HUES64 (cell line): Measurements from ENCODE around the gene PUS10.
"Not testable (repeated sequence)": the region's sequence is repeated elsewhere in the genome, so short reads cannot be mapped to it uniquely, and the experiment has no call there.

Experiments
- H3K27ac ChIP-seq: 2 replicates; pipeline ENCODE4 v1.7.0; 2013; ENCODE audit warnings: low read depth, low read length, inconsistent platforms
- H3K27me3 ChIP-seq: 2 replicates; pipeline ENCODE4 v1.6.1; 2013; ENCODE audit warnings: mild to moderate bottlenecking, low read length; ENCODE audit not compliant: insufficient read depth
- H3K36me3 ChIP-seq: 2 replicates; pipeline ENCODE4 v1.6.1; 2013; ENCODE audit warnings: mild to moderate bottlenecking, low read length; ENCODE audit not compliant: insufficient read depth
- H3K4me1 ChIP-seq: 2 replicates; pipeline ENCODE4 v1.6.1; 2013; ENCODE audit warnings: mild to moderate bottlenecking, low read length, moderate library complexity; ENCODE audit not compliant: insufficient read depth
- H3K4me3 ChIP-seq: 2 replicates; pipeline ENCODE4 v1.5.1; 2013; ENCODE audit warnings: mild to moderate bottlenecking, low read length, moderate library complexity
- H3K9ac ChIP-seq: 2 replicates; pipeline ENCODE4 v1.6.1; 2013; ENCODE audit warnings: mild to moderate bottlenecking, low read depth, low read length
- H3K9me3 ChIP-seq: 2 replicates; pipeline ENCODE4 v1.6.1; 2013; ENCODE audit warnings: low read depth, low read length; ENCODE audit not compliant: insufficient read depth
- WGBS: fragments of 150-250, 120-280 bp; methylation state at CpG from one replicate; pipeline ENCODE4 v1.1.7; 2013; ENCODE audit warnings: missing lambda C conversion rate; 5-methylcytosine and 5-hydroxymethylcytosine counted together

Gene PUS10

DNA sequence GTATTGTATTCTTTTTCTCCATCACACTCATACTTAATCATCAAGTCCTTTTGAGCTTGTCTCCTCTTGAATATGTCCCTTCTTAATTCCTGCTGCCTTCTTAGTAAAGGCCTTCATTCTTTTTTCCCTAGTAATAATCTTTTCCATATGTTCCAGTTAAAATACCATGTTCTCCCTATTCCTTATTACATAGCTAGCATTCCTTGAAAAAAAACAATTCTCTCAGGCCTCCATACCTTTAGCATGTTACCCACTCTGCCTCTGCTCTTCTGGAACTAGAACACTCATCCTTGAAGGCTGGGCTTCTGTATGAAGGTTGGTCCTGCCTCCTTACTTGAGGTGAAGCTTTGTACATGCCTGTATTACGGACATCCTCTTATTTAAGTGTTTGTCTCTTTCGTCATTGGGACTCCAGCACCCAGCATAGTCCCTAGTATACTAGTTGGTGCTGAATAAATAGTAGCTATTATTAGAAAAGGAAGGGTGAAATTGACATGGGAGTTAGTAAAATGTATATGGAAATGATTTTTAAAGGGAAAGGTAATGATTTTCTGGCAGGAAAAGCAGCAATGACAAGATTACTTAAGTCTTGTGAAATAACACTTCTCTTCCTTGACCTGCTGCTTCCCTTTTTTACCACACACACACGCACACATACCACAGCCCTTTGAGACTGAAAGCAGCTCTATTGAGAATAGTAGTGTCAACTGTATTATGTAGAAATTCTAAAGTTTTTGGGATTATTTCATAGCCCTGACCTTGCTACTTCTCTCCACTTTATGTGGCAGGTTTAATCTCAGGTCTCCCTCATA, 91.1 kb downstream of the PUS10 start:
- Histone ChIP-seq H3K27me3 (no peaks in the 10 kb centered on the region), H3K27ac (no peak overlapping the region), H3K4me3 (no peak overlapping the region), H3K4me1 (peaks cover 12% of the 10 kb centered on the region), H3K36me3 (peaks cover 5% of the 10 kb centered on the region; the same call in 1 of the 2 replicates), H3K9ac (no peak overlapping the region), H3K9me3 (no peaks in the 10 kb centered on the region)
- WGBS: 98% methylated on average over 2 of the region's 3 CpGs

DNA sequence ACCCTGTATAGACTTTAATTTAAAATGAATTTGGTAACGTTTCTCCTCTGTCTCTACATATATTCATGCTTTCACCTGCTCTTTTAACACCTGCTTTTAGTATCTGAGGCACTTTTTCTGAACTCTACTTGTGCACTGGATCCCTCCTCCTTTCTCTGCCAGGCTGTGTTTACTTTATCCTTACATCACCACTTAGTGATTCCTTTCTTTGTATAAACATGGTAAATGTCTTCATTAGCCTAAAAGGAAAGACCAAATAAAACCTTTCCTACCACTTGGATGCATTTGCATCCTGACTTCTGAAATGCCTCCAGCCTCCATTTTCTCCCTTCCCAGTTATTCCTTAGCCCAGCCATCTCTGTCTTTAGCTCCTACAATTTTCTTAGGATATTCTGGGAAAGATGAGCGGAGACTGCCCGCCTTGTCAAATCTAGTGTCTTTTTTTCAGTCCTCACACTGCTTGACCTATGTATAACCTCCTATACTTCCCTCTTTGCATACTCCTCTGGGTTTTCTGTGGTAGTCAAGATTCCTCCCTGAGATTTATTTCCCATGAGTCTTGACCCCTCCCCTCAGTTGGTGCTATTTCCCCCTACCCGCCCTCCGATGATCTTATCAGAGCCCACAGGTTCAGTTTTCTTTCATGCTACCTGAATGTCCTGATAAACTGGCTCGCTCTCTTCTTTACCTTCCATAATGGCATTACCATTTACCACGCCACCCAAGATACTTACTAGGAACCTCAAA, 91.9 kb downstream of the PUS10 start:
- H3K27ac ChIP-seq: no peak overlapping the region
- WGBS: 75% methylated on average over 7 of the region's 7 CpGs

GRCh38 chr2:60907329-60907728, 110.7 kb downstream of the PUS10 start:
- Histone ChIP-seq H3K9me3 (no peaks in the 10 kb centered on the region; the same call in 1 of the 2 replicates), H3K27me3 (no peaks in the 10 kb centered on the region), H3K27ac (no peak overlapping the region), H3K9ac (no peak overlapping the region), H3K36me3 (no peaks in the 10 kb centered on the region; the same call in 1 of the 2 replicates), H3K4me3 (no peak overlapping the region), H3K4me1 (no peaks in the 10 kb centered on the region)
- 95% methylated on average over 8 of the region's 8 CpGs for WGBS

More for the DNA sequence above, 91.9 kb downstream of the PUS10 start:
- Histone ChIP-seq H3K4me3 (no peak overlapping the region), H3K36me3 (peaks cover 9% of the 10 kb centered on the region; the same call in 1 of the 2 replicates), H3K4me1 (peaks cover 12% of the 10 kb centered on the region), H3K27me3 (no peaks in the 10 kb centered on the region), H3K9ac (no peak overlapping the region), H3K9me3 (no peaks in the 10 kb centered on the region)

DNA sequence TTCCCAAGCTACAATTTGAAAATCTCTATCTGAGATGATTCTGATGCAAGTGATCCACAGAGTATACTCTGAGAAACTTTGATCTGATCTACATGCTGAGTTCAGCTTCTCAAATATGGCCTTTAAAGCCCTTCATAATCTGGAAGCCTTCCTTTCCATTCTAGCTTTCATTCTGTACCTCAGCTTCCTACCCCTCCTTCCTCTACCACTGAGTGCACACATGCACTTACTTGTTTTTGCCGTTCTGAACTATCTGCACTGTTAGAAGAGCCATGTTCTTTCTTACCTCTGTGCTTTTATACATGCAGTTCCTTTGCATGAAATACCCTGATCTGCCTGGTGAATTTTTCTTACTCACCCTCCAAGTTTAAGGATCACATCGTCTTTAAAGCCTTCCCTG, 111.7 kb downstream of the PUS10 start:
- Histone ChIP-seq H3K36me3 (no peaks in the 10 kb centered on the region; the same call in 1 of the 2 replicates), H3K9ac (no peak overlapping the region), H3K4me3 (no peak overlapping the region), H3K9me3 (no peaks in the 10 kb centered on the region), H3K27ac (no peak overlapping the region), H3K4me1 (no peaks in the 10 kb centered on the region), H3K27me3 (no peaks in the 10 kb centered on the region)
- WGBS: 98% methylated on average over 2 of the region's 2 CpGs

DNA sequence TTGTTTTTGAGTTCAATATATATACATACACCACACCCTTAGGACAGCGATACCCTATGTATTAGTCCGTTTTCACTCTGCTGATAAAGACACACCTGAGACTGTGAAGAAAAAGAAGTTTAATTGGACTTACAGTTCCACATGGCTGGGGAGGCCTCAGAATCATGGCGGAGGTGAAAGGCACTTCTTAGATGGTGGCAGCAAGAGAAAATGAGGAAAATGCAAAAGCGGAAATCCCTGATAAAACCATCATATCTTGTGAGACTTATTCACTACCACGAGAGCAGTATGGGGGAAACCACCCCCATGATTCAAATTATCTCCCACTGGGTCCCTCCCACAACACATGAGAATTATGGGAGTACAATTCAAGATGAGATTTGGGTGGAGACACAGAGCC, 112.2 kb downstream of the PUS10 start:
- WGBS: 92% methylated on average over 4 of the region's 5 CpGs
- H3K27me3 ChIP-seq, H3K27ac ChIP-seq, H3K9me3 ChIP-seq, H3K36me3 ChIP-seq, H3K4me3 ChIP-seq, H3K9ac ChIP-seq, H3K4me1 ChIP-seq: not testable (repeated sequence)

- not testable (repeated sequence) for H3K9me3 ChIP-seq, H3K4me1 ChIP-seq, H3K27me3 ChIP-seq, H3K4me3 ChIP-seq, H3K27ac ChIP-seq, H3K9ac ChIP-seq, H3K36me3 ChIP-seq
- WGBS: 97% methylated on average over 6 of the region's 6 CpGs
These were observed 116.8 kb downstream of the PUS10 start for GRCh38 chr2:60901296-60901695.

- Histone ChIP-seq H3K9ac (no peak overlapping the region), H3K4me1 (no peaks in the 10 kb centered on the region), H3K27ac (no peak overlapping the region), H3K4me3 (no peak overlapping the region), H3K27me3 (no peaks in the 10 kb centered on the region), H3K9me3 (no peaks in the 10 kb centered on the region), H3K36me3 (peaks cover 14% of the 10 kb centered on the region)
- WGBS: 88% methylated on average over 1 of the region's 1 CpG
These were observed 118.2 kb downstream of the PUS10 start for GRCh38 chr2:60899892-60900249.

DNA sequence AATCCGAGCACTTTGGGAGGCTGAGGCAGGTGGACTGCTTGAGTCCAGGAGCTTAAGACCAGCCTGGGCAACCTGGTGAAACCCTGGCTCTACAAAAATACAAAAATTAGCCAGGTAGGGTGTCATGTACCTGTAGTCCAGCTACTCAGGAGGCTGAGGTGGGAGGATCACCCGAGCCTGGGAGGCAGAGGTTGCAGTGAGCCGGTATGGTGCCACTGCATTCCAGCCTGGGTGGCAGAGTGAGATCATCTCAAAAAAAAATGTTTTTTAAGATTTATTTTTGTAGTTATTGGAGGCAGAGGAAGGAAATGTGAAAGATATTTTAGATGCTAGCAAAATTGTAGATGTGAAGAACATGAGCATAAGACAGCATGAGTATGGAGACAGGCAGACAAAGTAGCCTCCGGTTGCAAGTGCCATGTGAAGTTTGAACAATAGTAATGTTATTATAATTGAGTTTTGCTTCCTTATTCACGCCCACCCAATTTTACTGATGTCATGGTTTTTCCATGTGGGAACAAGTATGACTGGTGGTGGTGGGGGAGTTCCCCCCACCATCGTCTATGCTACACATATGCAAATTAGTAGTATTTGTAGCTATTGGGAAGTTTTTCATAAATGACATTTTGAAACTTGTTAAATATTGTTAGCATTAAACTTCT, 118.7 kb downstream of the PUS10 start:
- no peak overlapping the region for H3K27ac ChIP-seq
- H3K4me1 ChIP-seq: no peaks in the 10 kb centered on the region
- no peak overlapping the region for H3K4me3 ChIP-seq
- H3K9ac ChIP-seq: no peak overlapping the region
- no peaks in the 10 kb centered on the region for H3K27me3 ChIP-seq
- H3K36me3 ChIP-seq: peaks cover 17% of the 10 kb centered on the region
- WGBS: 98% methylated on average over 5 of the region's 6 CpGs
- no peaks in the 10 kb centered on the region for H3K9me3 ChIP-seq

DNA sequence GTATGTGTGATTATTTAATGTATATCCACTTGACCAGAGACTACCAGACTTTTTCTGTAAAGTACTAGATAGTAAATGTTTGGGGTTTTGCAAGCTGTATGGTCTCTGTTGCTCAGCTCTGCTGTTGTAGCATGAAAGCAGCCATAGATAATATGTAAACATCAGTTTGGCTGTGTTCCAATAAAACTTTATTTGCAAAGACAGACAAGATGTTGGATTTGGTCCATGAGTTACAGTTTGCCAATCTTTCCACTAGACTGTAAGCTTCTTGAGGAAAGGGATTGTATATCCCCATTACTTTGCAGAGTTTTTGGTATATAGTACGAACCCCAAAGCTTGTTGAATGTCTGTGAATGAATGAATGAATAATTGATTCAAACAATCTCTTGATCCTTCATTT, 119.5 kb downstream of the PUS10 start:
- no peaks in the 10 kb centered on the region for H3K27me3 ChIP-seq
- H3K4me1 ChIP-seq: no peaks in the 10 kb centered on the region
- H3K9ac ChIP-seq: no peak overlapping the region
- no peak overlapping the region for H3K4me3 ChIP-seq
- WGBS: no CpG with 5 or more reads among the region's 1 CpG
- no peak overlapping the region for H3K27ac ChIP-seq
- H3K9me3 ChIP-seq: no peaks in the 10 kb centered on the region
- H3K36me3 ChIP-seq: peaks cover 19% of the 10 kb centered on the region
